H9 (cell line): ENCODE measurements around the gene ARHGAP22. TPM values are rescaled to one million over a fixed set of nuclear protein-coding genes. Genes with fewer than 3 reads are reported as not detected.

Source experiments
- DNase-seq: peaks from one replicate; pipeline ENCODE4 v3.0.0-alpha.2; 2017
- H2AFZ ChIP-seq: one replicate; pipeline ENCODE4 v1.6.1; 2013; ENCODE audit warnings: mild to moderate bottlenecking, low read length, control low read depth, moderate library complexity
- H2AK5ac ChIP-seq: 2 replicates; pipeline ENCODE4 v1.6.1; 2013; ENCODE audit warnings: low read length, control low read depth, mixed read lengths; ENCODE audit not compliant: insufficient read length
- H2BK120ac ChIP-seq: one replicate; pipeline ENCODE4 v1.6.1; 2013; ENCODE audit warnings: low read depth, mild to moderate bottlenecking, low read length, control low read depth, inconsistent platforms; ENCODE audit not compliant: poor library complexity, severe bottlenecking
- H2BK12ac ChIP-seq: 2 replicates; pipeline ENCODE4 v1.6.1; 2013; ENCODE audit warnings: low read length, control low read depth, mixed read lengths, low read depth; ENCODE audit not compliant: insufficient read length
- H2BK15ac ChIP-seq: 2 replicates; pipeline ENCODE4 v1.6.1; 2013; ENCODE audit warnings: low read depth, low read length, control low read depth
- H2BK20ac ChIP-seq: one replicate; pipeline ENCODE4 v1.6.1; 2013; ENCODE audit warnings: low read depth, mild to moderate bottlenecking, low read length, control low read depth, inconsistent platforms; ENCODE audit not compliant: poor library complexity, severe bottlenecking
- H2BK5ac ChIP-seq: 2 replicates; pipeline ENCODE4 v1.6.1; 2013; ENCODE audit warnings: low read length, control low read depth, mixed read lengths; ENCODE audit not compliant: insufficient read length
- H3K14ac ChIP-seq: 2 replicates; pipeline ENCODE4 v1.6.1; 2013; ENCODE audit warnings: low read length, control low read depth; ENCODE audit not compliant: insufficient read depth
- H3K18ac ChIP-seq: 2 replicates; pipeline ENCODE4 v1.6.1; 2013; ENCODE audit warnings: low read depth, mild to moderate bottlenecking, mixed read lengths, low read length, control low read depth; ENCODE audit not compliant: insufficient read length
- H3K23ac ChIP-seq: 2 replicates; pipeline ENCODE4 v1.6.1; 2013; ENCODE audit warnings: low read length, control low read depth, mixed read lengths, low read depth; ENCODE audit not compliant: insufficient read length
- H3K23me2 ChIP-seq: 2 replicates; pipeline ENCODE4 v1.6.1; 2013; ENCODE audit warnings: low read depth, mild to moderate bottlenecking, mixed read lengths, low read length, control low read depth; ENCODE audit not compliant: insufficient read length, poor library complexity, severe bottlenecking
- H3K27ac ChIP-seq: 2 replicates; pipeline ENCODE4 v1.5.1; 2013; ENCODE audit warnings: low read length, control low read depth, mixed read lengths, low read depth; ENCODE audit not compliant: insufficient read length
- H3K27me3 ChIP-seq: 2 replicates; pipeline ENCODE4 v1.6.1; 2013; ENCODE audit warnings: low read length, control low read depth, inconsistent platforms; ENCODE audit not compliant: insufficient read depth
- H3K4ac ChIP-seq: 2 replicates; pipeline ENCODE4 v1.6.1; 2013; ENCODE audit warnings: low read depth, mild to moderate bottlenecking, control low read depth, inconsistent platforms, low read length, moderate library complexity
- H3K4me1 ChIP-seq: 2 replicates; pipeline ENCODE4 v1.6.1; 2013; ENCODE audit warnings: low read length, control low read depth, inconsistent platforms; ENCODE audit not compliant: insufficient read depth
- H3K4me2 ChIP-seq: 2 replicates; pipeline ENCODE4 v1.6.1; 2013; ENCODE audit warnings: low read length, control low read depth, mixed read lengths; ENCODE audit not compliant: insufficient read length, insufficient read depth
- H3K56ac ChIP-seq: 2 replicates; pipeline ENCODE4 v1.6.1; 2013; ENCODE audit warnings: low read depth, mild to moderate bottlenecking, mixed read lengths, low read length, control low read depth; ENCODE audit not compliant: insufficient read length
- H3K79me1 ChIP-seq: 2 replicates; pipeline ENCODE4 v1.6.1; 2013; ENCODE audit warnings: low read depth, mild to moderate bottlenecking, moderate library complexity, low read length, control low read depth, inconsistent platforms; ENCODE audit not compliant: insufficient read depth, poor library complexity, severe bottlenecking
- H3K79me2 ChIP-seq: 2 replicates; pipeline ENCODE4 v1.6.1; 2013; ENCODE audit warnings: low read length, control low read depth, inconsistent platforms; ENCODE audit not compliant: insufficient read depth
- H3K9ac ChIP-seq: 2 replicates; pipeline ENCODE4 v1.6.1; 2013; ENCODE audit warnings: low read length, control low read depth, mixed read lengths; ENCODE audit not compliant: insufficient read length; ENCODE audit errors: extremely low read depth
- H3K9me3 ChIP-seq: one replicate; pipeline ENCODE4 v1.6.1; 2013; ENCODE audit warnings: low read depth, low read length, inconsistent platforms; ENCODE audit not compliant: control insufficient read depth
- H3T11ph ChIP-seq: one replicate; pipeline ENCODE4 v1.6.1; 2013; ENCODE audit warnings: mild to moderate bottlenecking, low read length, control low read depth, inconsistent platforms
- H4K20me1 ChIP-seq: one replicate; pipeline ENCODE4 v1.6.1; 2013; ENCODE audit not compliant: control insufficient read depth, insufficient read length, insufficient read depth
- H4K5ac ChIP-seq: 2 replicates; pipeline ENCODE4 v1.6.1; 2013; ENCODE audit warnings: low read depth, mild to moderate bottlenecking, mixed read lengths, low read length, control low read depth; ENCODE audit not compliant: insufficient read length
- H4K8ac ChIP-seq: replicated peaks from 2 replicates; pipeline ENCODE4 v1.6.1; 2013; ENCODE audit warnings: low read length, control low read depth, mixed read lengths, low read depth; ENCODE audit not compliant: insufficient read length
- H4K91ac ChIP-seq: 2 replicates; pipeline ENCODE4 v1.6.1; 2013; ENCODE audit warnings: low read depth, mild to moderate bottlenecking, moderate library complexity, mixed read lengths, low read length, control low read depth; ENCODE audit not compliant: insufficient read length
- H3K27ac Mint-ChIP-seq, 3 experiments: 2 replicates in 2 of 3; 3 replicates in 1 of 3; pipeline ENCODE4 v1.8.0; 2020 to 2021; ENCODE audit warnings: mixed read lengths in 3 of 3, mild to moderate bottlenecking in 1 of 3, moderate library complexity in 1 of 3
- H3K27me3 Mint-ChIP-seq: 2 replicates; pipeline ENCODE4 v1.8.0; 2021; ENCODE audit warnings: low read depth, mild to moderate bottlenecking, moderate library complexity, mixed read lengths
- H3K36me3 Mint-ChIP-seq, 3 experiments: 2 replicates in 2 of 3; 3 replicates in 1 of 3; pipeline ENCODE4 v1.8.0; 2020 to 2021; ENCODE audit warnings: low read depth in 3 of 3, mixed read lengths in 3 of 3; ENCODE audit not compliant: insufficient read depth in 1 of 3
- H3K4me1 Mint-ChIP-seq, 2 experiments: 2 replicates each; pipeline ENCODE4 v1.8.0; 2020; ENCODE audit warnings: mixed read lengths in 2 of 2
- H3K4me3 Mint-ChIP-seq, 2 experiments: 2 replicates in 1 of 2; 3 replicates in 1 of 2; pipeline ENCODE4 v1.8.0; 2020 to 2021; ENCODE audit warnings: mild to moderate bottlenecking in 2 of 2, mixed read lengths in 2 of 2, moderate library complexity in 1 of 2
- H3K9me3 Mint-ChIP-seq, 2 experiments: 2 replicates in 1 of 2; 3 replicates in 1 of 2; pipeline ENCODE4 v1.8.0; 2020; ENCODE audit warnings: mild to moderate bottlenecking in 2 of 2, mixed read lengths in 2 of 2, moderate library complexity in 1 of 2
- WGBS: extraction: QIAGEN DNeasy Blood & Tissue Kit; methylation state at CpG from one replicate; pipeline ENCODE4 v1.1.7; 2013; ENCODE audit warnings: missing lambda C conversion rate, low lambda C conversion rate, mixed read lengths; ENCODE audit not compliant: insufficient read length; ENCODE audit errors: extremely low coverage; 5-methylcytosine and 5-hydroxymethylcytosine counted together
- total RNA-seq: library from RNA; stranded (reverse); gene quantifications from 2 replicates; pipeline ENCODE4 v1.2.1, GENCODE V29; 2021
- TF ChIP-seq, protein P1 (sequence below): fragments of 200-600 bp; sonication (generic); conservative IDR thresholded peaks from 3 replicates; pipeline ENCODE4 v1.8.0; 2021; ENCODE audit warnings: antibody characterized with exemption, mild to moderate bottlenecking

ARHGAP22 gene
- total RNA-seq, 1 experiment from 2014 or later: 7.4 TPM

DNA sequence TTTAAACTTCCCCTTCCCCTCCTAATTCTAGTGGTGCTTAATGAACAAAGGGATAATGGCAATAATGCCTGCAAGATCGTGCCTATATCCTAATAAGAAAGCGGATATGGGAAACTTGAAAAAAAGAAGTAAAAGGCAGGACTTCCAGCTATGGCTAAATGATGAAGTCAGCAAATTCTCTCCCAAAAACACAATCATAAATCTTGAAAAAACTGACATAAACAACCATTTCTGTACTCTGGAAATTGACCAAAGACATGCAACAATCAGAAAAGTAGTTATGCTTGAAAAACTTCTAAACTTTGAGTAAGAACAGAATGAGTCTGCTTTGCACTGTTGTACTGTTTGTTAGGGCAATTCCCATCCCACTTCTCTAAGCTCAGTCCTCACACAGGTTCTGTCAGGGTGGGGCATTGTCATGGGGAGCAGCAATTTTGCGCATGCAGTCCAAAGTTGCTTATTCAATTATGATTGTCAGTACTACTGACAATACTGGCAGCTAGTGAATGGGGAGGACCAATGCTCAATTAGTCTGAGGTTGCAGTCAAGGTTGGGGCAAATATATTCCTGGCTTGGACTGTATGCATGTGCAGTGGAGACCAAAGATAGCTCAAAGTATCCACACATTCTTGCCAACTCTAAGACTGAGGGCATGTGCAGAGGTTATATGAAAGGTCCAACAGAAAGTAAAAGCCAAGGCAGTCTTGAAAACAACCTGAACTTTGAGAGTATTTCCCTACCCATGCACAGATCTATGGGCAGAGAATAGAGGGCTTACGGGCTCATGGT, 34.1 kb upstream of the ARHGAP22 start:
- WGBS: no CpG with 5 or more reads among the region's 4 CpGs
- Histone ChIP-seq H2BK15ac (no peak overlapping the region), H3K14ac (no peak overlapping the region), H4K8ac (no peak overlapping the region), H2BK12ac (no peak overlapping the region), H2AFZ (no peak overlapping the region), H3K18ac (no peak overlapping the region), H3K4me1 (no peaks in the 10 kb centered on the region), H4K20me1 (no peaks in the 10 kb centered on the region), H2BK120ac (no peak overlapping the region), H2AK5ac (no peak overlapping the region), H3K9ac (no peak overlapping the region), H3K27me3 (no peaks in the 10 kb centered on the region), H3K79me1 (no peaks in the 10 kb centered on the region), H3K27ac (no peak overlapping the region), H4K5ac (no peak overlapping the region), H4K91ac (no peak overlapping the region), H3K79me2 (no peaks in the 10 kb centered on the region), H3K23ac (no peak overlapping the region), H3K56ac (no peak overlapping the region), H3K9me3 (no peaks in the 10 kb centered on the region), H3T11ph (no peak overlapping the region), H3K23me2 (no peaks in the 10 kb centered on the region), H2BK20ac (no peak overlapping the region), H3K4ac (no peak overlapping the region), H2BK5ac (no peak overlapping the region), H3K4me2 (no peak overlapping the region)
- TF ChIP-seq, protein P1, sequence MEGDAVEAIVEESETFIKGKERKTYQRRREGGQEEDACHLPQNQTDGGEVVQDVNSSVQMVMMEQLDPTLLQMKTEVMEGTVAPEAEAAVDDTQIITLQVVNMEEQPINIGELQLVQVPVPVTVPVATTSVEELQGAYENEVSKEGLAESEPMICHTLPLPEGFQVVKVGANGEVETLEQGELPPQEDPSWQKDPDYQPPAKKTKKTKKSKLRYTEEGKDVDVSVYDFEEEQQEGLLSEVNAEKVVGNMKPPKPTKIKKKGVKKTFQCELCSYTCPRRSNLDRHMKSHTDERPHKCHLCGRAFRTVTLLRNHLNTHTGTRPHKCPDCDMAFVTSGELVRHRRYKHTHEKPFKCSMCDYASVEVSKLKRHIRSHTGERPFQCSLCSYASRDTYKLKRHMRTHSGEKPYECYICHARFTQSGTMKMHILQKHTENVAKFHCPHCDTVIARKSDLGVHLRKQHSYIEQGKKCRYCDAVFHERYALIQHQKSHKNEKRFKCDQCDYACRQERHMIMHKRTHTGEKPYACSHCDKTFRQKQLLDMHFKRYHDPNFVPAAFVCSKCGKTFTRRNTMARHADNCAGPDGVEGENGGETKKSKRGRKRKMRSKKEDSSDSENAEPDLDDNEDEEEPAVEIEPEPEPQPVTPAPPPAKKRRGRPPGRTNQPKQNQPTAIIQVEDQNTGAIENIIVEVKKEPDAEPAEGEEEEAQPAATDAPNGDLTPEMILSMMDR: no peak
- Mint-ChIP-seq H3K4me1 (no peaks in the 10 kb centered on the region), H3K27me3 (peaks cover 3% of the 10 kb centered on the region; the same call in 1 of the 2 replicates), H3K4me3 (no peak overlapping the region), H3K36me3 (peaks cover 2 to 8% (median 4%) of the 10 kb centered on the region in 3 experiments; a peak in 6 of 7 replicates), H3K27ac (no peak overlapping the region), H3K9me3 (peaks cover 14 to 16% of the 10 kb centered on the region in 2 experiments)
- DNase-seq: no peak
